ENCODE results near the gene PDSS2. TPM values are rescaled to one million over a fixed set of nuclear protein-coding genes. Genes with fewer than 3 reads are reported as not detected.

PDSS2 gene
- total and polyA plus RNA-seq, 2 of the 8 experiments (the other 6 are each of a cell fraction or from before 2014, with no cell fraction given): 10.7 to 16.1 TPM

DNA sequence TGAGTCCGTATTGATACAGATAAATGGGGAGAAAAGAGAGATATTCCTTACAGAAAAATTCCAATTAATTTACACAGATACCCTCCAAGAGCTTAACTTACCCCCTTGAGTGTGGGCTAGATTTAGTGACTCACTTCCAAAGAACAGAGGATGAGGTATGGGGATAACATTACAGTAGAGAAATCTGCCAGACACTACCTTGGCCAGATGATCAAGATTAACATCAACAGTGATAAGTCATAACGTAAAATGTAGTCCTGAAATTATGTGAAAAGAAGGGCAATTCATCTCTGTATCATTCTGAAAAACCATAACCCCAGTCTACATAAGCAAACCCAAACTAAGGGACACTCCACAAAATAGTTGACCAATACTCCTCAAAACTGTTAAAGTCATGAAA, 69.3 kb downstream of the PDSS2 start:
- H3K27ac ChIP-seq (ENCODE audit: low read depth, low read length): no peak overlapping the region
- H3K14ac ChIP-seq (ENCODE audit: insufficient read length): no peak overlapping the region
- H2BK5ac ChIP-seq (ENCODE audit: low read depth, low read length): no peak overlapping the region
- H3K4me3 ChIP-seq (ENCODE audit: extremely low read depth in 1 of 4, insufficient read depth in 2 of 4, low read depth in 3 of 4, low read length in 4 of 4): no peak overlapping the region
- H4K8ac ChIP-seq (ENCODE audit: extremely low read depth, insufficient read depth, low read length): no peak overlapping the region
- H3K4me2 ChIP-seq (ENCODE audit: insufficient read depth in 1 of 2, low read depth in 2 of 2, low read length in 2 of 2): no peak overlapping the region
- H2BK15ac ChIP-seq (ENCODE audit: low read length): no peak overlapping the region
- H3K23me2 ChIP-seq (ENCODE audit: low read depth, low read length): no peaks in the 10 kb centered on the region
- TF ChIP-seq TEAD4 (IDR thresholded peaks at IDR 0.05; ENCODE audit: low read depth, low read length) (no peak), CBX8 (IDR thresholded peaks at IDR 0.05; ENCODE audit: borderline replicate concordance, low read depth, low read length) (no peak), EGR1 (IDR thresholded peaks at IDR 0.05; ENCODE audit: borderline replicate concordance, low read depth, low read length) (no peak), KDM4A (IDR thresholded peaks at IDR 0.05; ENCODE audit: low read depth, low read length, severe bottlenecking) (no peak), EZH2 (IDR thresholded peaks at IDR 0.05; ENCODE audit: low read depth, low read length, severe bottlenecking) (no peak), YY1 (IDR thresholded peaks at IDR 0.05; ENCODE audit: low read depth, low read length) (no peak), CTBP2 (IDR thresholded peaks at IDR 0.05; ENCODE audit: borderline replicate concordance, insufficient read depth, insufficient read length, low read length) (no peak), HDAC2 (IDR thresholded peaks at IDR 0.05; ENCODE audit: borderline replicate concordance in 1 of 2, low read depth in 2 of 2, low read length in 2 of 2) (no peak), CBX5 (IDR thresholded peaks at IDR 0.05; ENCODE audit: low read depth, low read length) (no peak), TCF12 (IDR thresholded peaks at IDR 0.05; ENCODE audit: low read depth, low read length) (no peak)
- TF ChIP-seq, protein P1, sequence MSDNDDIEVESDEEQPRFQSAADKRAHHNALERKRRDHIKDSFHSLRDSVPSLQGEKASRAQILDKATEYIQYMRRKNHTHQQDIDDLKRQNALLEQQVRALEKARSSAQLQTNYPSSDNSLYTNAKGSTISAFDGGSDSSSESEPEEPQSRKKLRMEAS (IDR thresholded peaks at IDR 0.05): no peak
- no peak overlapping the region for H2BK20ac ChIP-seq (ENCODE audit: low read length)
- no peak overlapping the region for H3K18ac ChIP-seq (ENCODE audit: extremely low read depth, low read length)
- CTCF ChIA-PET (ENCODE audit: partially characterized antibody): interaction anchor here (0.6 to 0.7 kb wide), 3 partner anchors 22 to 746 kb away, joined by 3 read pairs; no protein-coding TSS in a partner anchor
- DNase-seq (ENCODE audit: low read depth in 1 of 2, low spot score in 2 of 2) (no peak), FAIRE-seq (no peak)
- H2BK120ac ChIP-seq (replicated peaks; ENCODE audit: low read depth, low read length): no peak overlapping the region
- H3K79me2 ChIP-seq (ENCODE audit: control insufficient read depth in 1 of 2, insufficient read depth in 2 of 2, low read length in 2 of 2): peaks cover 0 to 3% of the 10 kb centered on the region in 2 experiments; a peak in 1 of 4 replicates
- no peak overlapping the region for H2AK5ac ChIP-seq (ENCODE audit: low read depth, low read length)
- no peak overlapping the region for H4K91ac ChIP-seq (replicated peaks; ENCODE audit: insufficient read length, low read length)
- no peak overlapping the region for H3K23ac ChIP-seq (ENCODE audit: insufficient read length)
- no peak overlapping the region for H4K5ac ChIP-seq (ENCODE audit: insufficient read length, low read depth, low read length)
- no peak overlapping the region for H3K56ac ChIP-seq (replicated peaks; ENCODE audit: insufficient read length, low read depth, low read length)
- peaks cover 0 to 4% (median 0%) of the 10 kb centered on the region in 4 experiments; a peak in 1 of 8 replicates for H3K36me3 ChIP-seq (ENCODE audit: control insufficient read depth in 2 of 4, insufficient read depth in 4 of 4, low read length in 3 of 4)
- H3K79me1 ChIP-seq (ENCODE audit: low read depth, low read length): peaks cover 2% of the 10 kb centered on the region; the same call in 1 of the 2 replicates
- H3K27me3 ChIP-seq (replicated peaks in 1 of 4; ENCODE audit: control insufficient read depth in 3 of 4, extremely low read depth in 1 of 4, insufficient read depth in 3 of 4, low read length in 3 of 4): no peaks in the 10 kb centered on the region
- H2AFZ ChIP-seq (ENCODE audit: low read length): no peak overlapping the region
- no peaks in the 10 kb centered on the region for H3K9me3 ChIP-seq (ENCODE audit: insufficient read depth in 2 of 2, low read depth in 1 of 2, low read length in 1 of 2)
- H3K9ac ChIP-seq (replicated peaks in 1 of 4; ENCODE audit: extremely low read depth in 1 of 4, low read depth in 3 of 4, low read length in 3 of 4): no peak overlapping the region
- no peaks in the 10 kb centered on the region for H3K4me1 ChIP-seq (replicated peaks in 1 of 4; ENCODE audit: control insufficient read depth in 3 of 4, insufficient read depth in 4 of 4, low read length in 3 of 4)
- POLR2A ChIA-PET (ENCODE audit: partially characterized antibody): no interaction called here
- H2BK12ac ChIP-seq (ENCODE audit: low read depth, low read length): no peak overlapping the region
- H4K20me1 ChIP-seq (replicated peaks in 1 of 2; ENCODE audit: control insufficient read depth in 1 of 2, insufficient read depth in 2 of 2, low read length in 2 of 2): no peaks in the 10 kb centered on the region
- WGBS, 2 experiments (ENCODE audit: extremely low coverage in 1 of 2, insufficient coverage in 1 of 2, insufficient read length in 1 of 2, insufficient replicate concordance in 2 of 2, low coverage in 1 of 2, low lambda C conversion rate in 2 of 2, missing lambda C conversion rate in 1 of 2): 91% methylated on average over 2 of the region's 2 CpGs; no CpG with 5 or more reads in 1 of the 2 experiments
- H3K4ac ChIP-seq (replicated peaks; ENCODE audit: insufficient read length, low read depth, low read length): no peak overlapping the region
